Dendritic cell treated with granulocyte-macrophage colony-stimulating factor and Interleukin-4, amounts not matched to agents 40 ng/mL and 50 ng/mL, for 4 days (primary cell): ENCODE results near the gene GABRB2.

Experiments
- H3K27ac Mint-ChIP-seq: one replicate; pipeline ENCODE4 v1.8.0; 2022; ENCODE audit warnings: mild to moderate bottlenecking, mixed read lengths
- H3K27me3 Mint-ChIP-seq: one replicate; pipeline ENCODE4 v1.8.0; 2022; ENCODE audit warnings: mild to moderate bottlenecking, mixed read lengths
- H3K36me3 Mint-ChIP-seq: one replicate; pipeline ENCODE4 v1.8.0; 2022; ENCODE audit warnings: low read depth, mixed read lengths
- H3K4me1 Mint-ChIP-seq: one replicate; pipeline ENCODE4 v1.8.0; 2022; ENCODE audit warnings: low read depth, mixed read lengths
- H3K4me3 Mint-ChIP-seq: one replicate; pipeline ENCODE4 v1.8.0; 2022; ENCODE audit warnings: mild to moderate bottlenecking, moderate library complexity, mixed read lengths
- H3K9me3 Mint-ChIP-seq: one replicate; pipeline ENCODE4 v1.8.0; 2022; ENCODE audit warnings: mixed read lengths
- intact Hi-C: fragments of 100-400 bp; cut with micrococcal nuclease; formaldehyde crosslinking; loops from one replicate; pipeline ENCODE4 v1.15.0; 2022

The GABRB2 gene

DNA sequence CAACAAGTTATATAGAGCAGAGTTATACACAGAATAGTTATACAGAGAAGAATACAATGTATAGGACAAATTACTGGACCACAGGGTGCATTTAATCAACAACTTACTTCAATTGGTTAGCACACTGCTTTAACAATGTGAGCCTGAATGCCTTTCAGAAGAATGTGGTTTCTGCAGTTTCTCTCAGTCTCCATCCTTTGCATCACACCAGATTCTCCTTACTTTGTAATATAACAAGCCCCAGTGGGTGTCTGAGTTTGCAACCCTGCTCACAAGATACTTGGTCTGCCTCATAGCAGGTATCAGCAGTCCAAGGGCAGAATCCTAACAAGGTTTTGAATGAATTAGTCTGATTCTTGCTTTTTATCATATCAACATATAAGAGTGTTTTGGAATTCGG, 114.6 kb downstream of the GABRB2 start:
- no peaks in the 10 kb centered on the region for H3K36me3 Mint-ChIP-seq
- H3K4me1 Mint-ChIP-seq, result no peaks in the 10 kb centered on the region
- intact Hi-C loops, result no loop called here
- H3K27ac Mint-ChIP-seq, result no peak overlapping the region
- no peaks in the 10 kb centered on the region for H3K9me3 Mint-ChIP-seq
- no peaks in the 10 kb centered on the region for H3K27me3 Mint-ChIP-seq
- H3K4me3 Mint-ChIP-seq, result no peak overlapping the region

DNA sequence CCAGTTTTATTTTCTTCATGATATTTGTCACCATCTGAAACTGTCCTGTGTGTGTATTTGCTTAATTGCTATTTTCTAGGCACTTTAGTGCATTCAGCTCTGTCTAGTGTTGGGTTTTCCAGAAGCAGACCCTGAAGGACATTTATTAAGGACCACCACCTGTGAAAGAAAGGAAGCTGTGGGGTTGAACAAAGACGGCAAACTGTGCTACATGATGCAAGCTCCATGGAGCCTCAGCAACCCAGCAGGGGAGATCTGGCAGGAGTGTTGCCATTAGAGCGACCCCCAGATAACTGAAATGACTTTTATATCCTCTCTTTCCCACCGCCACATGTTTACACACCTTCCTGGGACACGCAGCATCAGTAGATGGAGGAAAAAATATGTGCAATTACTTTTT, 125.5 kb downstream of the GABRB2 start:
- Mint-ChIP-seq H3K27me3 (no peaks in the 10 kb centered on the region), H3K4me3 (no peak overlapping the region), H3K4me1 (no peaks in the 10 kb centered on the region)

DNA sequence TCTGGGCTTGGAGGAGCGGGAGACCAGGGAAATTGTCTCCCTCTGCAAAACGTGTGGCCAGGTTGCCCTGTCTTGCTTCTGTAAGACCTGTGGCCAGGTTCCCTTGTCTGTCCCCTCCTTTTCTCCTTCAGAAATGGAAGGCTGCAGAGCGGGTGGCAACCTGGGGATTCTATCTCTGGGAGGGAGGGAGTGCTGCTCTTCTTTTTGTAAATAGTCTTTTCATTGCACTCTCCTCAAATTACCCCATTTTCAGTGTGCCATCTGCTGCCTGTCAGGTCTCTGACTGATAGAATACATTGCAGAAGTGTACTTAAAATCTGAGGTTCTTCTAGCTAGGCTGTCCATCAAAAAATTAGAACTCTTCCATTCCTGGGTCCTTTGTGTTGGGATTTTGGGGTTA, 126.0 kb downstream of the GABRB2 start:
- Mint-ChIP-seq H3K27ac (no peak overlapping the region), H3K27me3 (no peaks in the 10 kb centered on the region), H3K9me3 (no peaks in the 10 kb centered on the region), H3K4me1 (no peaks in the 10 kb centered on the region), H3K4me3 (no peak overlapping the region), H3K36me3 (no peaks in the 10 kb centered on the region)
- intact Hi-C loops, result no loop called here

More for the DNA sequence above, 125.5 kb downstream of the GABRB2 start:
- H3K9me3 Mint-ChIP-seq, result no peaks in the 10 kb centered on the region
- intact Hi-C loops, result no loop called here
- H3K36me3 Mint-ChIP-seq, result no peaks in the 10 kb centered on the region
- no peak overlapping the region for H3K27ac Mint-ChIP-seq

DNA sequence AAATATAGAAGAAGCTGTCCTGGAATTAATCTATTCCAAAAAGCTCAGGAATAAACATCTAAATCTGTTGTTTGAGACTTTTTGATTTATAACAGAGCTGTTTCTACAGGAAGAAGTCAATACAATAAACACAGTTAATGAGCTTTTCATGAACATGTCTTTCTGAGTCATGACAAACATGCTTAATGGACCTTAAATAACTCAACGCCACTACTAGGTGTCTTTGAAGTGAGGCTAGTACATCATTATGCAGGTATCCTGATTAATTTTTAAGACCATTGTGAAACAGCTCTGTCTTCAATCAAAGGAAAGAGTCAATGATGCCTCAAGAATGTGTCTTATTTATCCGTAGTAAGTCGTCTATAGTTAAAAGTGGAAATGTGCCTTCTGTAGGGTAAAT, 131.6 kb downstream of the GABRB2 start:
- Mint-ChIP-seq H3K27me3 (no peaks in the 10 kb centered on the region), H3K36me3 (no peaks in the 10 kb centered on the region), H3K4me1 (no peaks in the 10 kb centered on the region), H3K9me3 (no peaks in the 10 kb centered on the region), H3K4me3 (no peak overlapping the region), H3K27ac (no peak overlapping the region)
- intact Hi-C loops, result no loop called here

DNA sequence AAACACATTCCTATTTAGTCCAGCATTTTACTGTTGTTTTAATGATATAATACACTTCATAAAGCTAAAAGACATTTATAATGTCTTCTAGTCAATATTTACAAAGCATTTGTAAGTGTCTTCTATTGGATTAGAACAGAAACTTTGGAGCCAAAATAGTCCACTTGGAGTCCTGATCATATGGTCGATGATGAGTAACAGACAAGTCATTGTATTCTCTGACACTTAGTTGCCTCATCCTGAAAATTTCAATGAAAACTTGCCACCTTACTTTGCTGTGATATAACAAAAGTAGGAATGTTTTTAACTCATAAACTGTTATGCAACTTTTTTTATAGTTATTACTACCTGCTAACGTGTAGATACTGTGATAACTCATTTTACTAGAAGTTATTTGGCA, 132.5 kb downstream of the GABRB2 start:
- Mint-ChIP-seq H3K4me3 (no peak overlapping the region), H3K9me3 (no peaks in the 10 kb centered on the region), H3K27me3 (no peaks in the 10 kb centered on the region), H3K4me1 (no peaks in the 10 kb centered on the region), H3K27ac (no peak overlapping the region), H3K36me3 (no peaks in the 10 kb centered on the region)
- intact Hi-C loops, result no loop called here

DNA sequence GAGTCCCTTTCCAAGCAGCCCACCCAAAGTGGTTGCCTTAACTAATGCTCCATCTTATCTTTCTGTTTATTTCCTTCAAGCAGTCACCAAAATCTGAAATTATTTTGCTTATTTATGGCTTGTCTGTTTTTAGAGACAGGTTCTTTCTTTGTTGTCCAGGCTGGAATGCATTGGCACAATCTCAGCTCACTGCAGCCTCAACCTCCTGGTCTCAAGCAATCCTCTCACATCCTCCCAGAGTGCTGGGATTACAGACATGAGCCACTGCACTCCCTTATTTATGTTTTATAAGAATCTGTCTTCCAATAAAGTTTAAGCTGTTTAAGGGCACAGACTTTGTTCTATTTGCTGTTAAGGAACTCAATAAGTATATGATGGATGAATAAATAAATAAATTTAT, 133.7 kb downstream of the GABRB2 start:
- Mint-ChIP-seq H3K27ac (no peak overlapping the region), H3K27me3 (no peaks in the 10 kb centered on the region), H3K4me3 (no peak overlapping the region), H3K4me1 (no peaks in the 10 kb centered on the region), H3K9me3 (no peaks in the 10 kb centered on the region), H3K36me3 (no peaks in the 10 kb centered on the region)
- intact Hi-C loops, result no loop called here

DNA sequence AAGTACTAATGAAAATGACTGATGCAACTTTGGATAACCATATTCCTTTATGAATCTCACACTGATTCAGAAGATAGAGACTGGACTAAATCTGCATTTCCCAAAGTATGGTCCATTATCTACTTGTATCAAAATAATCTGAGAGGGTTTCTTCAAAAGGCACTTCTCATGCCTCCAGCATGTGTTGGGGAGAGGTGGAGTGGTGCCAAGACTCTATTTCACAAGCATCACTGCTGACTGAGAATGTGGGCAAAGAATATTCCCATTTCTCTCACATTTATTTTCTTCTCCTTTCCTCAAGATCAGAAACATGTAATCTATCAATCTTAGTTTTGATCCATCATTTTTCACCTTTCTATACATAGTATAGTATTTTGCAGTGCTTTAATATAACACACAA, 135.4 kb downstream of the GABRB2 start:
- H3K27ac Mint-ChIP-seq, result no peak overlapping the region
- no peaks in the 10 kb centered on the region for H3K9me3 Mint-ChIP-seq
- H3K36me3 Mint-ChIP-seq, result no peaks in the 10 kb centered on the region
- H3K4me1 Mint-ChIP-seq, result no peaks in the 10 kb centered on the region
- intact Hi-C loops, result no loop called here
- H3K27me3 Mint-ChIP-seq, result no peaks in the 10 kb centered on the region
- no peak overlapping the region for H3K4me3 Mint-ChIP-seq

DNA sequence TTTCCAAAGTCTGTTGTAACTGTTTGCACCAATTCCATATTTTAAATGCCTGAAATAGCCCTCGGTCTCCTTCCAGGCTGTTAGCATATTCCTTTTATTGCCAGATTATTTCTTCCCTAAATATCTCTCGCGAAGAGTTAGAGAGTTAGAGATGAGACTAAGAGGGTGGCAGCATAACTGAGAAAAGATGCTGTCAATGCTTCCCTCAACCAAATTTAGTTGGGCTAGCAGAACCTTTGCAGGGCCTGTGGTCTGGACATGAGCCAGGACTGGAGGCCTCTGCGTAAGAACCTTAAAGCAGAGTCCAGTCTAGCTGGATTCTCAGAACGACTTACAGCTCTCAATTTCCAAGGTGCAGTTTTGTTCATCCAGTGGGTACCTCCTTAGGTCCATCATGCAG, 135.9 kb downstream of the GABRB2 start:
- Mint-ChIP-seq H3K4me3 (no peak overlapping the region), H3K4me1 (no peaks in the 10 kb centered on the region), H3K27me3 (no peaks in the 10 kb centered on the region), H3K36me3 (no peaks in the 10 kb centered on the region), H3K9me3 (no peaks in the 10 kb centered on the region), H3K27ac (no peak overlapping the region)
- intact Hi-C loops, result no loop called here

DNA sequence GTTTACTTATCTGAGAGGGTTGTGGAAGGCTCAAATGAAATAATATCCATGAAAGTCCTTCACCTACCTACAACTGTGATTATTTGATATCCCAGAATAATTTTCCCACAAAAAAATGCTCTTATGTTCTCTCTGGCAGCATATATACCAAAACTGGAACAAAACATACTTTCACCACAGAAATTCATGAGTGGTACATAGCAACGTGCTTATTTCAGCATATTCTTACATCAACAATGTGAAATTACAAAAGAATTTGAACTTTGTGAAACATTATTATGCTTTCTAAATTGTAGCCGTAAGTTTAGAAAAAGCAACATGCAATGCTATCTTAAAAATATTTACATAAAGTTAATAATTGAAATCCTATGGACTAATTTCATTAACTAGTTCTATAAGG, 137.1 kb downstream of the GABRB2 start:
- H3K27me3 Mint-ChIP-seq, result no peaks in the 10 kb centered on the region
- no peaks in the 10 kb centered on the region for H3K9me3 Mint-ChIP-seq
- no peak overlapping the region for H3K4me3 Mint-ChIP-seq
- intact Hi-C loops, result no loop called here
- H3K27ac Mint-ChIP-seq, result no peak overlapping the region
- H3K4me1 Mint-ChIP-seq, result no peaks in the 10 kb centered on the region
- no peaks in the 10 kb centered on the region for H3K36me3 Mint-ChIP-seq

DNA sequence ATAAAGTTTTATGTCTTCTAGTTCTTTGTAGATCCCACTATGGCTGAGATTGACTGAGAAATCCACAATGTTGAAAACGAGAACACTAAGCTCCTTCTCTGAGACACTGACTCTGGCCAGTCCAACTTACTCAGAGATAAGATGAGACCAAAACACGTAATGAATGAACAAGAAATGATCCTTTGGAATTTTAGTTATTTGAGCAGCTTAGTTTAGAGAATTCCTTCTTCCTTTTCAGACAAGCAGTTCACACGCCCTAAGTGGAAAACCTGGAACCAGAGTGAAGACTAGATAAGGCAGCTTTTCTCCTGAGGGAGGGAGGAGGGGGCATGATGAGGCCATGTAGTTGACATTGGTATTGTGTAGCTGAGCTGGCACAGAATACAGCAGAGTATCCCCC, 139.6 kb downstream of the GABRB2 start:
- H3K36me3 Mint-ChIP-seq, result no peaks in the 10 kb centered on the region
- intact Hi-C loops, result no loop called here
- H3K27ac Mint-ChIP-seq, result no peak overlapping the region
- H3K4me1 Mint-ChIP-seq, result no peaks in the 10 kb centered on the region
- no peaks in the 10 kb centered on the region for H3K9me3 Mint-ChIP-seq
- H3K27me3 Mint-ChIP-seq, result no peaks in the 10 kb centered on the region
- H3K4me3 Mint-ChIP-seq, result no peak overlapping the region

DNA sequence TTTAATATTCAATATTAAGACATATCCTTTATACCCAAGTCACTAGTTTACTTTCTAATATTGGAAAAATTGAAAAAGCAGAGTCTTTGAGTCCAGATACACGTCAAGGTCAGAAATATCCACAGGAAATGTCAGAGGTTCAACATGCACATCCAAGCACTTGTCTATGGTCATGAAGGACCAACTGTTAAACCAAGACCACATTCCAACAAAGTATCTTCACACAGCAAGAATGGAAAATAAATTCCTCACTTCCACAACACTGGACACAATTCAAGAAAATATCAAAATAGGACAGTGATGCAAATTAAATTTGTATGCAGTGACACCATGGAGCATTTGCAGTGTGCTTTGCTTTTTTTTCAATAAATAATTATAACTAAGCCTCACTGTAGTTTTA, 142.5 kb downstream of the GABRB2 start:
- Mint-ChIP-seq H3K9me3 (no peaks in the 10 kb centered on the region), H3K4me1 (no peaks in the 10 kb centered on the region), H3K27ac (no peak overlapping the region), H3K36me3 (no peaks in the 10 kb centered on the region), H3K27me3 (no peaks in the 10 kb centered on the region), H3K4me3 (no peak overlapping the region)
- intact Hi-C loops, result no loop called here

DNA sequence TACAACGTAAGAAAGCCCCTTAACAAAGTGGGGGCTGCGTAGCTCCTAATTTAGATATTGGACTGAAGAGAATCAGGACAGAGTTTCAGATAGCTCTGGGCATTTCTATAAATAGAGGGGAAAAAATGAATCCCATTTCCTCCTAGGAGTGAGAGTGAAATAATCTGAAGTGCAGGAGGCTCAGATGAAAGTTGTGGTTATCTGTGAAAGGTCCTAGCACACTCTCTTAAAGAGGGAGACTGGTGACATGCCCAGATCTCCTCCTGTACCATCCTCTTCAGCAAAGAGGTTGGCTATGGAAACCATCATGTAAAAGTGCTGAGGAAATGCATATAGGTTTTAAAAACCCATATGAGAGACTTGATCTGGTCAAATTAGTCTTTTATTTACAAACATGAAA, 143.4 kb downstream of the GABRB2 start:
- Mint-ChIP-seq H3K9me3 (no peaks in the 10 kb centered on the region), H3K27ac (no peak overlapping the region), H3K36me3 (no peaks in the 10 kb centered on the region), H3K4me1 (no peaks in the 10 kb centered on the region), H3K4me3 (no peak overlapping the region), H3K27me3 (no peaks in the 10 kb centered on the region)
- intact Hi-C loops, result no loop called here

DNA sequence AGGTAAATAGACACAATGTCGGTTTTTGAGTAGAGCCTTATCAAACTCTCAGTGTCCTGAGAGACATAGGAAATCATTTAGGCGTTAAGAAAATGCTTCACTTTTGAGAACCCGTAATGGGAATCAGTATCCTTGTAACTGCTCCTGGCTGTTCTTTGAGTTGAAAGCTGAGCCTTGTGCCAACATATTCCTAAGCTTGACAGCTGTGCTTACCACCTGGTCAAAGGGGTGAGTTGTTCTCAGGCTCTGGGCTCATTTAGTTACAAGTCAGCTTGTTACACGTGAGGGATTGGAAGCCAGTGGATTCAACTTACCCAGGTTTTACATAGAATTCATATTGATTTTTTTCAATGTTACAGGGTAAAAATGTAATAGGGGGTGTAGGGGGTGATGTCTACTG, 145.9 kb downstream of the GABRB2 start:
- H3K27ac Mint-ChIP-seq, result no peak overlapping the region
- no peaks in the 10 kb centered on the region for H3K9me3 Mint-ChIP-seq
- H3K4me1 Mint-ChIP-seq, result no peaks in the 10 kb centered on the region
- no peaks in the 10 kb centered on the region for H3K27me3 Mint-ChIP-seq
- H3K36me3 Mint-ChIP-seq, result no peaks in the 10 kb centered on the region
- intact Hi-C loops, result no loop called here
- no peak overlapping the region for H3K4me3 Mint-ChIP-seq

DNA sequence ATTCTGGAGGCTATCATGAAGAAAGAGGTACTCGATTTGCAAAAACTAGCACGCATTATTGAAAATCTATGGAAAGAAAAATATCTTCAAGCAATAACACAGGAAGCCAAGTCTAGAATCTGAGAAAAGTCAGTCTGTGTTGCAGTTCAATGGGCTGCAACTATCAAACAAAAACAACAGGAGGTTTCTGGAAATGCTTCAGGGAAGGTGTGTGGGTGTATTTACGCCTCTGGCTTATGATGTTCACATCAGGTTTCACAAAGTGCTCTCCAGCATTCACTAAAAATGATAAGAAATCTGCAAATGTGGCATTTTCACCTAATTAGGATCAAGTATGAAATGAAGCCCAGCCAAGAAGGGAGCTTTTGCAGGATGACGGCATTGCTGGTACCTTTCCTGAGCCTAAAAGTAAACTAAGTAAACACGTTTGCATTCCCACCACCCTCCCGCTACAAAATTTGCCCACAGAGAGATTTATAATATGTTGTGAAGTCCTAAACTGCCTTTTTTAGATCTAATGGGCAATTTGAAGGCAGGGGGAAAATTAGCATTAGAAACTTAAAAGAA, 146.4 kb downstream of the GABRB2 start:
- no peaks in the 10 kb centered on the region for H3K27me3 Mint-ChIP-seq
- H3K4me3 Mint-ChIP-seq, result no peak overlapping the region
- no peaks in the 10 kb centered on the region for H3K9me3 Mint-ChIP-seq
- no peaks in the 10 kb centered on the region for H3K4me1 Mint-ChIP-seq
- intact Hi-C loops, result no loop called here
- H3K36me3 Mint-ChIP-seq, result no peaks in the 10 kb centered on the region
- H3K27ac Mint-ChIP-seq, result no peak overlapping the region

DNA sequence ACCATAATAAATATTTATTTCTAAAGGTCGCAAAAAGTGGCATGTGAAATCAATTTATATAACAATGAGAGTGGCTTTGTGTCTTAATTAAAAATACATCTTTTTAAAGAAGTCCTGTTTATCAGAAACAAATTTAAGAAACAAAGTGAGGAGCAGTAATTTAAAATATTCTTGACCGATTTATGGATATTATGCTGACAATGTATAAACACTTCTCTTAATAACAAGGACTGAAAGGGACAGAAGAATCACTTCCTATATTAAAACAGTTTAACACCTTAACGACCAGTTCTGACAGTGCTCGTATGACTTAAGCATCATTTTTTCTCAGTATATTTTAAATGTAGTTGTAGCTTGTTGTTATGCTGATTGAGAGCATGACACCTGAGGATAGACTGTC, 149.1 kb downstream of the GABRB2 start:
- no peaks in the 10 kb centered on the region for H3K27me3 Mint-ChIP-seq
- H3K4me3 Mint-ChIP-seq, result no peak overlapping the region
- no peaks in the 10 kb centered on the region for H3K4me1 Mint-ChIP-seq
- intact Hi-C loops, result no loop called here
- no peaks in the 10 kb centered on the region for H3K9me3 Mint-ChIP-seq
- H3K36me3 Mint-ChIP-seq, result no peaks in the 10 kb centered on the region
- H3K27ac Mint-ChIP-seq, result no peak overlapping the region
